Measurements from ENCODE around the gene ZNF563. TPM values are rescaled to one million over a fixed set of nuclear protein-coding genes. Genes with fewer than 3 reads are reported as not detected.

Gene ZNF563
- total and polyA plus RNA-seq, 2 experiments from 2014 or later: 3.1 to 3.2 TPM

DNA sequence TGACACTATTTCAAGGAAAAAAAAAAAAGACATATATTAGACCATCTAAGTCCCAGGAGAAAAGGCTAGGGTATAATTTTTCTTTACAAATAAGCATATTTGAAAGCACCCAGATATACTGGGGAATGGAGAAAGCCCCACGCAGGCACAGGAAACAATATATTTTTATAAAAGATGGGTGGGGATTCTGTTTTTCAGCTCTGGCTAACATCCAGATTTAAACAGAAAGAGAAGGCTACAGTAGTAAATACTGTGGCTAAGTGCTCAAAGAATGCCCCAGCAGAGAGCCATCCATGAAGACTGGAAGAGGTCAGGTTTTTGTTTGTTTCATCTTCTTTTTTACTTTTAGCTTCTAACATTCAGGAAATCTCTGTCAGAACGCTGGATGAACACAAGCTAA, 54.7 kb downstream of the ZNF563 start (continued):
- TF ChIP-seq, protein P1, sequence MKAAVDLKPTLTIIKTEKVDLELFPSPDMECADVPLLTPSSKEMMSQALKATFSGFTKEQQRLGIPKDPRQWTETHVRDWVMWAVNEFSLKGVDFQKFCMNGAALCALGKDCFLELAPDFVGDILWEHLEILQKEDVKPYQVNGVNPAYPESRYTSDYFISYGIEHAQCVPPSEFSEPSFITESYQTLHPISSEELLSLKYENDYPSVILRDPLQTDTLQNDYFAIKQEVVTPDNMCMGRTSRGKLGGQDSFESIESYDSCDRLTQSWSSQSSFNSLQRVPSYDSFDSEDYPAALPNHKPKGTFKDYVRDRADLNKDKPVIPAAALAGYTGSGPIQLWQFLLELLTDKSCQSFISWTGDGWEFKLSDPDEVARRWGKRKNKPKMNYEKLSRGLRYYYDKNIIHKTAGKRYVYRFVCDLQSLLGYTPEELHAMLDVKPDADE (IDR thresholded peaks at IDR 0.05): no peak
- TF ChIP-seq NANOG (IDR thresholded peaks at IDR 0.05; ENCODE audit: borderline replicate concordance): no peak

DNA sequence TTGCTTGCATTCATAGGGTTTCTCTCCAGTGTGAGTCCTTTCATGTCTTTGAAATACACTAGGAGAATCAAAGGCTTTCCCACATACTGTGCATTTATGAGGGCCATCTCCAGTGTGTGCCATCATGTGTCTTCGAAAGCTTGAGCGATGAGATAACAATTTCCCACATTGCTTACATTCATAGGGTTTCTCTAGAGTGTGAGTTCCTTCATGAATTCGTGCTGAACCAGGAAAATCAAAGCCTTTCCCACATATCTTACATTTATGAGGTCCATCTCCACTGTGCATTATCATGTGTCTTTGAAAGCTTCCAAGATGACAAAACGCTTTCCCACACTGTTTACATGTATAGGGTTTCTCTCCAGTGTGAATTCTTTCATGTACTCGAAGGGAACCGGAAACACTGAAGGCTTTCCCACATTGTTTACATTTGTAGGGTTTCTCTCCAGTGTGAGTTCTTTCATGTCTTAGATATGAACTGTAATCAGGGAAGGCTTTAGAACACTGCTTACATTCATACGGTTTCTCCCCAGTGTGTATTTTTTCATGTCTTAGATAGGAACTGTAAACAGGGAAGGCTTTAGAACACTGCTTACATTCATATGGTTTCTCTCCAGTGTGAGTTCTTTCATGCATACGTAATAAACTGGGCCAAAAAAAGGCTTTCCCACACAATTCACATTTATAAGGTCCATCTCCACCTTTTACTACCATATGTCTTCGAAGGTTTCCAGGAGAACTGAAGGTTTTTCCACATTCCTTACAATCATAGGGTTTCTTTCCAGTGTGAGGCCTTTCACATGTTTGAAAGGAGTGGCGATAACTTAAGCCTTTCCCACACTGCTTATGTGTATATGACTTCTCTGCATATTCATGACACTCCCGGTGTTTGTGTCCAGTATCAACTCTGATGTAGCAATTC, 60.2 kb downstream of the ZNF563 start:
- no peaks in the 10 kb centered on the region for H3K4me1 ChIP-seq (ENCODE audit: insufficient read depth)
- H3K4me3 ChIP-seq: no peak overlapping the region
- DNase-seq (ENCODE audit: low spot score): no peak
- ATAC-seq: no peak
- no peak overlapping the region for H3K4me2 ChIP-seq
- peaks cover 66% of the 10 kb centered on the region for H3K36me3 ChIP-seq (ENCODE audit: insufficient read depth)
- no peak overlapping the region for H3K27ac Mint-ChIP-seq
- H3K4me1 Mint-ChIP-seq: no peaks in the 10 kb centered on the region
- H3K9me2 ChIP-seq (ENCODE audit: insufficient read depth): no peaks in the 10 kb centered on the region
- peaks cover 67% of the 10 kb centered on the region for H3K36me3 Mint-ChIP-seq (ENCODE audit: low read depth)
- H2AFZ ChIP-seq: no peak overlapping the region
- H3K4me3 Mint-ChIP-seq: no peak overlapping the region
- TF ChIP-seq ZNF331 (CRISPR knock-in tag; IDR thresholded peaks at IDR 0.05; ENCODE audit: low read depth): no peak
- TF ChIP-seq CREB1 (CRISPR knock-in tag; IDR thresholded peaks at IDR 0.05; ENCODE audit: low read depth): no peak
- TF ChIP-seq, protein P1 (IDR thresholded peaks at IDR 0.05): no peak
- no peak for TF ChIP-seq STAT1 (IDR thresholded peaks at IDR 0.05; ENCODE audit: unreplicated experiment)
- no peak for TF ChIP-seq POLR2AphosphoS5 (IDR thresholded peaks at IDR 0.05; ENCODE audit: low read depth)
- H3K27ac ChIP-seq (ENCODE audit: low read depth): no peak overlapping the region
- H3K27me3 ChIP-seq (ENCODE audit: insufficient read depth): no peaks in the 10 kb centered on the region
- no peaks in the 10 kb centered on the region for H3K27me3 Mint-ChIP-seq (ENCODE audit: insufficient read depth, low read depth, poor library complexity)
- H3K9me3 Mint-ChIP-seq: peaks cover 95% of the 10 kb centered on the region
- H3K79me2 ChIP-seq (replicated peaks; ENCODE audit: insufficient read depth): peaks cover 10% of the 10 kb centered on the region
- H4K20me1 ChIP-seq (replicated peaks; ENCODE audit: insufficient read depth): no peaks in the 10 kb centered on the region
- no peaks in the 10 kb centered on the region for H3F3A ChIP-seq (replicated peaks; ENCODE audit: low read depth)

DNA sequence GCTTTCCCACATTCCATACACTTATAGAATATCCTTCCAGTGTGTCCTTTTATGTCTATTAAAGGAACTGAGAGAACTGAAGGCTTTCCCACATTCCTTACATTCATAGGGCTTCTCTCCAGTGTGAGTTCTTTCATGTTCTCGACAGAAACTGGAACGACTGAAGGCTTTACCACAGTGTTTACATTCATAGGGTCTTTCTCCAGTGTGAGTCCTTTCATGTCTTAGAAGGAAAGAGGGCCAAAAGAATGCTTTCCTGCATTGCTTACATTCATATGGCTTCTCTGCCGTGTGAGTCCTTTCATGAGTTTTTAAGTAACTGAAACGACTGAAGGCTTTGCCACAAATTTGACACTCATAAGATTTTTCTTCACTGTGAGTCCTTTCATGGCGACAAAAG, 61.0 kb downstream of the ZNF563 start:
- Histone ChIP-seq H2AFZ (no peak overlapping the region), H3K36me3 (ENCODE audit: insufficient read depth) (peaks cover 61% of the 10 kb centered on the region), H3K4me3 (no peak overlapping the region), H3K79me2 (replicated peaks; ENCODE audit: insufficient read depth) (0 out of 2 replicates have a peak, but pooled peaks cover 5% of the 10 kb centered on the region), H3K9me2 (ENCODE audit: insufficient read depth) (no peaks in the 10 kb centered on the region), H4K20me1 (replicated peaks; ENCODE audit: insufficient read depth) (no peaks in the 10 kb centered on the region), H3K27me3 (ENCODE audit: insufficient read depth) (no peaks in the 10 kb centered on the region), H3K27ac (ENCODE audit: low read depth) (no peak overlapping the region), H3K4me1 (ENCODE audit: insufficient read depth) (no peaks in the 10 kb centered on the region), H3F3A (replicated peaks; ENCODE audit: low read depth) (no peaks in the 10 kb centered on the region), H3K4me2 (no peak overlapping the region)
- ATAC-seq: no peak
- Mint-ChIP-seq H3K27ac (no peak overlapping the region), H3K27me3 (ENCODE audit: insufficient read depth, low read depth, poor library complexity) (peaks cover 2% of the 10 kb centered on the region), H3K4me1 (no peaks in the 10 kb centered on the region), H3K9me3 (peaks cover 95% of the 10 kb centered on the region), H3K36me3 (ENCODE audit: low read depth) (peaks cover 63% of the 10 kb centered on the region), H3K4me3 (no peak overlapping the region)
- no peak for DNase-seq (ENCODE audit: low spot score)
- TF ChIP-seq STAT1 (IDR thresholded peaks at IDR 0.05; ENCODE audit: unreplicated experiment) (no peak), CREB1 (CRISPR knock-in tag; IDR thresholded peaks at IDR 0.05; ENCODE audit: low read depth) (no peak), JUNB (IDR thresholded peaks at IDR 0.05; ENCODE audit: unreplicated experiment) (no peak), ZNF331 (CRISPR knock-in tag; IDR thresholded peaks at IDR 0.05; ENCODE audit: low read depth) (no peak), EZH2 (IDR thresholded peaks at IDR 0.05; ENCODE audit: low read depth, unreplicated experiment) (no peak), POLR2AphosphoS5 (IDR thresholded peaks at IDR 0.05; ENCODE audit: low read depth) (no peak)
- TF ChIP-seq, protein P2, sequence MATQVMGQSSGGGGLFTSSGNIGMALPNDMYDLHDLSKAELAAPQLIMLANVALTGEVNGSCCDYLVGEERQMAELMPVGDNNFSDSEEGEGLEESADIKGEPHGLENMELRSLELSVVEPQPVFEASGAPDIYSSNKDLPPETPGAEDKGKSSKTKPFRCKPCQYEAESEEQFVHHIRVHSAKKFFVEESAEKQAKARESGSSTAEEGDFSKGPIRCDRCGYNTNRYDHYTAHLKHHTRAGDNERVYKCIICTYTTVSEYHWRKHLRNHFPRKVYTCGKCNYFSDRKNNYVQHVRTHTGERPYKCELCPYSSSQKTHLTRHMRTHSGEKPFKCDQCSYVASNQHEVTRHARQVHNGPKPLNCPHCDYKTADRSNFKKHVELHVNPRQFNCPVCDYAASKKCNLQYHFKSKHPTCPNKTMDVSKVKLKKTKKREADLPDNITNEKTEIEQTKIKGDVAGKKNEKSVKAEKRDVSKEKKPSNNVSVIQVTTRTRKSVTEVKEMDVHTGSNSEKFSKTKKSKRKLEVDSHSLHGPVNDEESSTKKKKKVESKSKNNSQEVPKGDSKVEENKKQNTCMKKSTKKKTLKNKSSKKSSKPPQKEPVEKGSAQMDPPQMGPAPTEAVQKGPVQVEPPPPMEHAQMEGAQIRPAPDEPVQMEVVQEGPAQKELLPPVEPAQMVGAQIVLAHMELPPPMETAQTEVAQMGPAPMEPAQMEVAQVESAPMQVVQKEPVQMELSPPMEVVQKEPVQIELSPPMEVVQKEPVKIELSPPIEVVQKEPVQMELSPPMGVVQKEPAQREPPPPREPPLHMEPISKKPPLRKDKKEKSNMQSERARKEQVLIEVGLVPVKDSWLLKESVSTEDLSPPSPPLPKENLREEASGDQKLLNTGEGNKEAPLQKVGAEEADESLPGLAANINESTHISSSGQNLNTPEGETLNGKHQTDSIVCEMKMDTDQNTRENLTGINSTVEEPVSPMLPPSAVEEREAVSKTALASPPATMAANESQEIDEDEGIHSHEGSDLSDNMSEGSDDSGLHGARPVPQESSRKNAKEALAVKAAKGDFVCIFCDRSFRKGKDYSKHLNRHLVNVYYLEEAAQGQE (IDR thresholded peaks at IDR 0.05; ENCODE audit: unreplicated experiment): no peak
- TF ChIP-seq, protein P3, sequence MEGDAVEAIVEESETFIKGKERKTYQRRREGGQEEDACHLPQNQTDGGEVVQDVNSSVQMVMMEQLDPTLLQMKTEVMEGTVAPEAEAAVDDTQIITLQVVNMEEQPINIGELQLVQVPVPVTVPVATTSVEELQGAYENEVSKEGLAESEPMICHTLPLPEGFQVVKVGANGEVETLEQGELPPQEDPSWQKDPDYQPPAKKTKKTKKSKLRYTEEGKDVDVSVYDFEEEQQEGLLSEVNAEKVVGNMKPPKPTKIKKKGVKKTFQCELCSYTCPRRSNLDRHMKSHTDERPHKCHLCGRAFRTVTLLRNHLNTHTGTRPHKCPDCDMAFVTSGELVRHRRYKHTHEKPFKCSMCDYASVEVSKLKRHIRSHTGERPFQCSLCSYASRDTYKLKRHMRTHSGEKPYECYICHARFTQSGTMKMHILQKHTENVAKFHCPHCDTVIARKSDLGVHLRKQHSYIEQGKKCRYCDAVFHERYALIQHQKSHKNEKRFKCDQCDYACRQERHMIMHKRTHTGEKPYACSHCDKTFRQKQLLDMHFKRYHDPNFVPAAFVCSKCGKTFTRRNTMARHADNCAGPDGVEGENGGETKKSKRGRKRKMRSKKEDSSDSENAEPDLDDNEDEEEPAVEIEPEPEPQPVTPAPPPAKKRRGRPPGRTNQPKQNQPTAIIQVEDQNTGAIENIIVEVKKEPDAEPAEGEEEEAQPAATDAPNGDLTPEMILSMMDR (conservative IDR thresholded peaks at IDR 0.05; ENCODE audit: low read depth in 2 of 2): no peak

All from GM23338 (cell line).